HG03097 (cell line): ENCODE data around the gene SLC22A15.
"Not testable (repeated sequence)": the region's sequence is repeated elsewhere in the genome, so short reads cannot be mapped to it uniquely, and the experiment has no call there.

Experiments used
- ATAC-seq: cut with Tn5 transposase; IDR thresholded peaks from one replicate; pipeline ENCODE4 v1.9.1; 2021; ENCODE audit not compliant: unreplicated experiment, low FRiP score

Gene SLC22A15

DNA sequence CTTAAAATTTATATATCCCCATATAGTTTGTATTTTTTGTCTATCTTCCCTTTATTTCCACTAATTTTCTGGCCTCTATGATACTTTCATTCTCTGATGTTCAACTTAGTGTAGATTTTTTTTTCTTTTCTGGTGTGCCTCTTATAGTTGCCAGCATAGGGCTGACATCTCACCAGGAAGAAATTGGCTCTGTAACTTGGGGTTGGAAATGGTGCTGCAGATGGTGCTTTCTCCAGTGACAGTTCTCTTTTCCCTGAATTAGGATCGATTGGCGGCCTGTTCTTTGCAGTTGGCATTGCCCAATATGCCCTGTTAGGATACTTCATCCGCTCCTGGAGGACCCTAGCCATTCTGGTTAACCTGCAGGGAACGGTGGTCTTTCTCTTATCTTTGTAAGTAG, 50.3 kb downstream of the SLC22A15 start:
- no peak for ATAC-seq

DNA sequence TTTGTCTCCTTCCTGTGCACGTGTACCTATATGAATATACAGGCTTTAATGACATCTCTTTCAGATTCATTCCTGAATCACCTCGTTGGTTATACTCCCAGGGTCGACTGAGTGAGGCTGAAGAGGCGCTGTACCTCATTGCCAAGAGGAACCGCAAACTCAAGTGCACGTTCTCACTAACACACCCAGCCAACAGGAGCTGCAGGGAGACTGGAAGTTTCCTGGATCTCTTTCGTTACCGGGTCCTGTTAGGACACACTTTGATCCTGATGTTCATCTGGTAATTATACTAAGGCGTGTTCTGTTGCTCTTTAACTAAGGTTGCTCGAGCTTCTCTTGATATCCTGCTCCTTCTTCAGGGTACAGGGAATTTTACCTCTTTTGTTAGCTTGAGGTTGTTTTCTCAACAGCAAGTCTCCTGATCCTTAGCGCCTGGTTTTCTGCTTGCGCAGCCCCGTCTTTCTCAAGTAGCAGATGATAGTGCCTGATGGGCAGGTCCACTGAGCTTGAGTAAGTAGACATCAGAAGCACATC, 55.1 kb downstream of the SLC22A15 start:
- no peak for ATAC-seq

DNA sequence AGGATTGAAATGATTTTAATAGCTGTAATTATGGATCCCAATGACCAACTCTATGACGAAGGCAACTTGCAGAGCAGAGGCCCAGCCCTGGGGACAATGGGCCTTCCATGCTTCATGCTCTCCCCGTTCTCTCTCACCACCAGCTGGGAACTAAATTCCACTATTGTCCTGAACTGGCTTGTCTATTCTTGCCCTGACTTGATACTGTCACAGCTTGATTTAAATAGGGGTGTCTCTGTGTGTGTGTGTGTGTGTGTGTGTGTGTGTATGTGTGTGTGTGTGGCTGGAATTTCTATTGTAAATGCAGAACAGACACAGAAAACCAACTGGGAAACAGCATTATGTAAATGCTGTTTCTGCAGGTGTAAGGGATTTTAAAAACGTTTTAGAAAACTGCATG, 57.0 kb downstream of the SLC22A15 start:
- ATAC-seq, result no peak

DNA sequence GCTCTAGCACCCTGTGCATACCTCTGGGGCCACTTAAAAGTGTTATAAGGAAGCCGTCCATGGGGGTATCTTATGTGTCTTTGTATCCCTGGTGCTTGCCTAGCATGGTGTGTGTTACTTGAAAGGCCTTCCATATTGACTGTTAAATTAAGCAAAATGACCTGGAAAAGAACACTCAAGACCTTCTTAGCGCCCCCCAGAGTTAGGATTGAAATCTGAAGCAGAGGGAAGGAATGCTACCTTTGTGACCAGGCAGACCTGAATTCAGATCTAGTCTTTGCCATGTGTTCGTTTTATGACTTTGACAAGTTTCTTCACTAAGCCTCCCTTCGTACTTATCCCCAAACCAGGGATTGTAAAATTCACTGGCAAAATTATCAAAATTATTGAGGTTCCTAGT, 59.9 kb downstream of the SLC22A15 start:
- ATAC-seq, result no peak

DNA sequence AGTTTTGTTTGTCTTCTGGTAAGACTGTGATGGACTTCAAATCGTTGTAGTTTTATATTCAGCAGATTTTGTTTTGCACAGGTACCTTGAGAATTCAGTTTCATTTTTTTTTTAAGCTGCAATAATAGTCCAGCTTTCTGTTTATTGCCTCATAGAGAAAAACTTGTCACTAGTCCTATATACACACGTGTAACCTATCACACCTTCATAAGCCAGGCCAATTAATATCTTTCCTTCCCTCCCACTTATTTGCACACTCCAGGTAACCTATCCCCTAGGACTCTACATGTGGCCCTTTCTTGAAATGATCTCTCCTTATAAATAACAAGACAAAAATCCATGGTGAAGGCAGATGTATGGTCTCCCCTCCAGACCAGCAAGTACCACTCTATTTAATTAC, 62.4 kb downstream of the SLC22A15 start:
- ATAC-seq, result no peak

DNA sequence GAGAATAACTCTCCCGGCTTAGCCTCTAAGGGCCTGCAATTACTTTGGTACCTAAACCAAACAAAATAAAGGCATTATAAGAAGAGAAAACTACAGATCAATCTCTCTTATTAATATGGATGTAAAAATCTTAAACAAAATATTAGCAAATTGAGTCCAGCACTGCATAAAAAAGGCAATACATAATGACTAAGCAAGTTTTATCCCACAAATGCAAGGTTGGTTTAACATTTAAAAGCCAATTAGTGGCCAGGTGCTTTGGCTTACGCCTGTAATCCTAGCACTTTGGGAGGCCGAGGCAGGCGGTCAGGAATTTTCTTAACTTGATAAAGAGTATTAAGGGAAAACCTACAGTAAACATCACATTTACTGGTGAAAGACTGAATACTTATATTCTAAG, 67.8 kb downstream of the SLC22A15 start:
- ATAC-seq, result no peak

DNA sequence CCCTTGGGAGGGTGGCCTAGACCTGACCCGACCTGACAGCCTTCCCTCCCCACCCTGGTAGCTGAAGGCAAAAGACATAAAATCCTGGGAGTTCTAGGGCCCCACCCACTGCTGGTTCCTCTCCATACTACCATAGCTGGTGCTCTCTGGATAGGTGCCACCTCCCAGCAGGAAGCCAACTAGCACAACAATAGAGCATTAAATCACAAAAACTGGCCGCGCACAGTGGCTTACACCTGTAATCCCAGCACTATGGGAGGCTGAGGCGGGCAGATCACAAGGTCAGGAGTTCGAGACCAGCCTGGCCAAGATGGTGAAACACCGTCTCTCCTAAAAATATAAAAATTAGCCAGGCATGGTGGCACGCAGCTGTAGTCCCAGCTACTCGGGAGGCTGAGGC, 70.6 kb downstream of the SLC22A15 start:
- not testable (repeated sequence) for ATAC-seq

DNA sequence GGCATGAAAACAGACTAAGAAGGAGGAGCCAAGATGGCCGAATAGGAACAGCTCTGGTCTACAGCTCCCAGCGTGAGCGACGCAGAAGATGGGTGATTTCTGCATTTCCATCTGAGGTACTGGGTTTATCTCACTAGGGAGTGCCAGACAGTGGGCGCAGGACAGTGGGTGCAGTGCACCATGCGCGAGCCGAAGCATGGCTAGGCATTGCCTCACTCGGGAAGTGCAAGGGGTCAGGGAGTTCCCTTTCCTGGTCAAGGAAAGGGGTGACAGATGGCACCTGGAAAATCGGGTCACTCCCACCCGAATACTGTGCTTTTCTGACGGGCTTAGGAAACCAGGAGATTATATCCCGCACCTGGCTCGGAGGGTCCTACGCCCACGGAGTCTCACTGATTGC, 75.6 kb downstream of the SLC22A15 start:
- ATAC-seq, result not testable (repeated sequence)

DNA sequence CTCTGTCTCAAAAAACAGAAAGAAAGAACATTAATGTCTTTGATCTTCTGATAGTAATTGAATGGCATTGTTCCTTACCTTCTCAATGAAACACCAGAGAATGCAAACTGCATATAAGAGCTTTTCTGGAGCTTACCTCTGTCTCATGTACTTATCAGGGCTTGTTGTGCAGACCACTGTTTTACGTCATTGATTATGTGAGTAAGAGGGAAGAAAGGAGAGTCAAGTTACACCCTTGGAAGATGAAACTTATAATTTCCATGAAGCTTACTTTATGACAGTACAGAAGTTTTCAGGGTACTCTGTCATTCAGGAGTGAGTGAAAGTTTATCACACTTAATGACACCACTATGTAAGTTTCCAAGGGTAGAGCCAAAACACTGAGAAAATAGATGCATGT, 85.9 kb downstream of the SLC22A15 start:
- no peak for ATAC-seq

DNA sequence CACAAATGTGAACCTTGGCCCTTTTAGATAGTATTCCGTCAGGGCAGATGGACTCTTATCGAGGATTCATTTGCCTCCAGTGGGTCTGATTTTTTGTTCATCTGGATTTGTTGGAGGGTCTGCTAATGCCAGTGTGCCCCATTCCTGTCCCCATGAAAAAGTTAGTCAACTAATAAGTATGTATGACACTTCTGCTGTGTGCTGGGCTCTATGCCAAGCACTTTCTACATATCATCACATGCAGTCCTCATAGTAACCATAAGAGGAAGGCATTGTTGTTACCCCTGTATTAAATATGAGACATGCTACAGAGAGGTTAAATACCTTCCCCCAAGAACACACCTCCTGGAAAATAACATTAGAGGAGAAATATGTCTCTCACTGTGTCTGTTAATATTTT, 88.3 kb downstream of the SLC22A15 start:
- ATAC-seq, result no peak

DNA sequence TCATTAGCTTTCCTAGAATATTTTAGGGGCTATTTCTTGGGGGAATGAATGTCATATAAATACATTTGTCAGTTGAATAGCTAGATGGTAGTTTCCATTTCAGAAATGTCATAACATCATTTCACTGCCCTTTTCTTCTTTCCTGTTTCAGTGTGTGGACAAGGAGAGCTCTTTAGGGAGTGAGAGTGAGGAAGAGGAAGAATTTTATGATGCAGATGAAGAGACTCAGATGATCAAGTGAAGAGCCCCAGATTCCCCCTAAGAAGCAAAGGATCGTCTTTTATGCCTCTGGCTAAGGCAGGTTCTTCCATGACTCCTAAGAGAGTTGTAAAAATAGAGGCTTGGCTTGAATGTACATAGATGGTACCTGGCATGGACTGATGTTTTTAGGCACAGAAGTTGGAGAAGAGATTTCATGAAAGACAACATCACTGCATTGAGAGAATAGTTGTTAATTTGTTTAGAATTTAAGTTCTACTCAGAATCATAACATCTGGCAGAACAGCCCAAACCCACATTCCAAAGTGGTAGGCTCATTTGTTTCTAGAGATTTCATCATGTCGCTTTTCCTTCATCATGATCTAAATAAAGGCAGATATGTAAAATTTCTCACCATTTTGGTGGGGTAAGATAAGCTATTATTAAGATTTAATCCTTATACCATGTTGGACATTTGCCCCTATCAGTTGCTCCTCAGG, 90.7 kb downstream of the SLC22A15 start:
- ATAC-seq, result no peak

DNA sequence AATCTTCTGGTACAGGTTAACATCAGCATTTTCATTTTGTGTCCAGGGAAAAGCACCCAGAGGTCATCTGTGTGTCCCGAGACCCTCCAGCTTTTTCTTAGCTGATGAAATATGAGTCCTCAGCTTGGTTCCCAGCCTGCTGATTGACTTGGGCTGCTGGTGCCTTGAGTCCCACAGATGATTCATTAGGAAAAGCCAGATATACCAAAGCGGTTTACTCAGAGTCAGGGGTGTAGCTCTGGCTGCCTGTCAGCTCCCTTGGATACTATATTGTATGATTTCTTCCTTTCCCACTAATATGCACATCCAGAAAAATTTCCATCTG, 91.2 kb downstream of the SLC22A15 start:
- no peak for ATAC-seq

DNA sequence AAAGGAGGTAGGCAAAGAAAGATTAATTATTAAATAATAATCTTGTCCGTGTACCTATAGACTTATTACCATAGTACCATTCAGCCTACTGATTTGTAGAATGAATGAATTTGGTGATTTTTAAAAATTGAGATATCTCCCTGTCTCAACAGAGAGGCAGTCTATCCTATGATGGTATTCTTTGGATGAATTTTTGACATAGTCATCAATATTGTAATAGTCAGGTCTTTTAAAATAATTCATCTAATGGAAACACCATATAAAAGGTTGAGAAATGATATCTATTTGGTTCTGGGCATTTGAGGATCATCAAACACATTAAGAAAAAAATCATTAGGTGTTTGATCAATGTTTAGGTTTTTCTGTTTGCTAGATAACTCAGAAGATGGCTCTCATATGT, 99.3 kb downstream of the SLC22A15 start:
- ATAC-seq, result no peak

DNA sequence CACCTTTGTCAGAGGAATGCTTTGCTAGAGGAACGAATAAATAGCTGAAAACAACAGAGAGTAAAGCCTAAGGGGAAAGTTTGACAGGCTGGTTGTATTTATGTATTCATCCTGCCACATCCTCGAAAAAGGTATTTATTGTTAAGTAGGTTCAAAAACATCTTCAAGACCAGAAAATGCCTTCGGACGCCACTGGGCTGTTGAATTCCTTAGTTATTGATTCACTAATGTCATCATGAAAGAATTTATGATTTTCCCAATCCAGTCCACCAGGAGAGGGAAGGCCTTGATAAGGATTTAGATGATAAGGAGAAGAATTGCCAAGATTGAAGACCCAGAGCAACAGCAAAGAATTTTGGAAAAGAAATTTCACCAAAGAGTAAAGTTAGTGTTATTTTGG, 99.7 kb downstream of the SLC22A15 start:
- no peak for ATAC-seq

DNA sequence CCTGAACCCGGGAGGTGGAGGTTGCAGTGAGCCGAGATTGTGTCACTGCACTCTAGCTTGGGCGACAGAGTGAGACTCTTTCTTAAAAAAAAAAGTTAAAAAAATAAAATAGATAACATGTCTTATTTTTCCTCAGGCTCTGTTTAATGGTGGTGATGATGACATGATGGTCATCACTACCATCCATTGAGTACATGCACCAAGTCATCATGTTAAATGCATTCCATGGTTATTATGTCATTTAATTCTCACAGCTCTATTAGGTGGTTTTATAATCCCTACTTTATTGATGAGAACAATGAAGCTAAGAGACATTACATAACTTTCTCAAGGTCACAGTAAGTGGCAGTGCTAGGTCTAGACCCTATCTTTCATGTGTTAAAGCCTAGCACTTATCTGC, 100.5 kb downstream of the SLC22A15 start:
- no peak for ATAC-seq

DNA sequence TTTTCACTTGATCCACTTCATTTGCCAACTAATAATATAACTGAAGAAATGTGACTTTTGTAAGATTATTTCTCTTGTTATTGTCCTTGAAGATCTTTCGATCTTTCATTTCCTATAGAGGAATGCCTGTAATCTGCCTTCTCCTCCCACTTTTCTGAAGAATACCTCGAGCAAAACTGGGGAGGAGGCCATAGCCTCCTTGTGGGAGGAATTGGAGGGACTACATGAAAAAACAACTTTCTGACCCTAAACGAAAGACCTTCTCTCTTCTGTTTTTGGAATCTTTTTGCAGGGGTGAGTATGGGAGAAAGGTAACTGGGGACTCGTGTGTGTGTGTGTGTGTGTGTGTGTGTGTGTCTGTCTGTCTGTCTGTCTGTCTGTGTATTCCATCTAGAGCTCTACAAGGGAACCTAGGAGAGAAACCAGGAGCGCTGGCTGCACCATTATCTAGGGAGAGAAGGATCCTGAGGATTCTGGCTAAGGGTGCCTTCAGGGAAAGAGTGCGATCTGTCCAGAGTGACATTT, 102.4 kb downstream of the SLC22A15 start:
- ATAC-seq, result no peak

DNA sequence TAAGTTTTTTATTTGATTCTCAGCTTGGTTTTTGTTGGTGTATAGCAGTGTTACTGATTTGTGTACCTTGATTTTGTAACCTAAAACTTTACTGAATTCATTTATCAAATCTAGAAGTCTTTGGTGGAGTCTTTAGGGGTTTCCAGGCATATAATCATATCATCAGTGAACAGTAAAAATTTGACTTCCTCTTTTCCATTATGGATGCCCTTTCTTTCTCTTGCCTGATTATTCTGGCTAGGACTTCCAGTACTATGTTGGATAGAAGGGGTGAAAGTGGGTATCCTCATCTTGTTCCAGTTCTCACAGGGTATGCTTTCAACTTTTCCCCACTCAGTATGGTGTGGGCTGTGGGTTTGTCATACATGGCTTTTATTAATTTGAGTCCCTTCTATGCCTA, 111.3 kb downstream of the SLC22A15 start:
- ATAC-seq, result no peak

DNA sequence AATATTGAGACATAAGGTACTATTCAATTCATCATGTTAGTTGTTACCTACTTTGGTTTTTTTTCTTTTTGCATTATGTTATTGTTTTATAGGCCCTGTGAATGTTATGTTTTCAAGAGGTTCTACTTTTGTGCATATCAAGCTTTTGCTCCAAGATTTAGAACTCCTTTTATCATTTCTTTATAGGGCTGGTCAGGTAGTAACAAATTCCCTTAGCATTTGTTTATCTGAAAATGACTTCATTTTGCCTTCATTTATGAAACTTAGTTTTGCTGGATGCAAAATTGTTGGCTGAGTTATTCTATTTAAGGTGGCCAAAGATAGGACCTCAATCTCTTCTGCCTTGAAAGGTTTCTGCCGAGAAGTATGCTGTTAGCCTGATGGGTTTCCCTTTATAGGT, 113.6 kb downstream of the SLC22A15 start:
- no peak for ATAC-seq

DNA sequence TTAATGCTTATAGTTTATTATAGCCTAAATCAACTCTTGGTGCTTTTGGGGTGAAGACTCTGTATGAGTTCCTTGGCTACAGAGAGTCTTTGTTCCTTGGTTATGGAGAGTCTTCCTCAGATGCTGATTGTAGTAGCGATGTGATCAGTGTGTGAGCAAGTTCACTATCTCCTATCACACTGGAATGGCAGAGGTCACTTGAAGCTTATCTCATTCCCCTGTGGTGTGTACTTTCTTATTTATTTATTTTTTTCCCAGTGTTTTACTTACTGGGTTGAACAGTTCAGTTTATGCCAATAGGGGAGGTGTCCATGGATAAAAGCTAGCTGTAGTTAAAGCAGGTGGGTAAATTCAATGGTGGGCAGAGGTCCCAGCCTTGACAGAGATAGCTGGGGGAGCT, 114.8 kb downstream of the SLC22A15 start:
- ATAC-seq, result no peak

DNA sequence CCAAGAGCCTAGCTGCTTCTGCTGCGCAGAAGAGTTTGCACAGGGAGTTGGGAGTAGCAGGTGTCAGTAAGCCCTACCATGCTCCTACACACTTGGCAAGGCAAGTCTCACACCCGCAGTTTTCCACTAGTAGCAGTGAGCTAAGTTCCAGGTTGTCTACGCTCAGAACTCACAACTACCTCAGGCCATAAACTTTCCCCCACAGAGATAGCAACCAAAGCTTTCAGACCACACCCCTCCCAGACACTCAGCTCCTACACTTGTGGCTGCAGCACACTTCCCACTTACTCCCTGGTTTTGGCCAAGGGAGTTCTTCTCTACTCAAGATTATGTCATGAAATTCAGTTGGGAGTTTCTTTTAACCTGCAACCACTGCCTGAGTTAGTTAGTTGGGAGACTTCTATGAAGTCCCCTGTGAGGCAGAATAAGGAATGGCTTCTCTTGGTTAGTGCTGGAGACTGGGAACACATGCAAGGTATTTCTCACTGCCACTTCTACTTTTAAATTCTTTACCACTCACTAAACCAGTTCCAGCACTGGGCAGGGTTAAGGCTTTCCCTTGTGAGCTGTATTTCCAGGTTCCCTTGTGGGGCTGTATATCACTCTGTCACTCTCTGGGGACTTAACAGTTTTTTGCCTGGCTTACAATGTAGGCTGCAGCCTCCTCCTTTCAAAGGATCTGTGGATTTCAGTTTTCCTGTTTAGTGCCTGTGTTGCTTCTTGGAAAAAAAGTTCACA, 116.6 kb downstream of the SLC22A15 start:
- no peak for ATAC-seq

DNA sequence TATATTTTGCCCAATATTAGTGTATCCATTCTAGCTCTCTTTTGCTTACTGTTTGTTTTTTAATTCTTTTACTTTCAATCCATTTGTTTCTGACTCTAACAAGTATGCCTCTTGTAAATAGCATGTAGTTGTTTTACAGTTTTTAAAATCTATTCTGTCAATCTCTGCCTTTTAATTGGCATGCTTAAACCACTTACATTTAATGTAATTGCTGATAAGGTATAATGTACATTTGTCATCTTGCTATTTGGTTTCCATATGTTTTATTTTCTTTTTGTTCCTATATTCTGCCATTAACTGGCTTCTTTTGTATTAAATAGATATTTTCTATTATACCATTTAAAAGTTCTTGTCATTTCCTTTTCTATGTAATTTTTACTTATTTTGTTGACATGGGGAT, 118.7 kb downstream of the SLC22A15 start:
- ATAC-seq, result no peak

DNA sequence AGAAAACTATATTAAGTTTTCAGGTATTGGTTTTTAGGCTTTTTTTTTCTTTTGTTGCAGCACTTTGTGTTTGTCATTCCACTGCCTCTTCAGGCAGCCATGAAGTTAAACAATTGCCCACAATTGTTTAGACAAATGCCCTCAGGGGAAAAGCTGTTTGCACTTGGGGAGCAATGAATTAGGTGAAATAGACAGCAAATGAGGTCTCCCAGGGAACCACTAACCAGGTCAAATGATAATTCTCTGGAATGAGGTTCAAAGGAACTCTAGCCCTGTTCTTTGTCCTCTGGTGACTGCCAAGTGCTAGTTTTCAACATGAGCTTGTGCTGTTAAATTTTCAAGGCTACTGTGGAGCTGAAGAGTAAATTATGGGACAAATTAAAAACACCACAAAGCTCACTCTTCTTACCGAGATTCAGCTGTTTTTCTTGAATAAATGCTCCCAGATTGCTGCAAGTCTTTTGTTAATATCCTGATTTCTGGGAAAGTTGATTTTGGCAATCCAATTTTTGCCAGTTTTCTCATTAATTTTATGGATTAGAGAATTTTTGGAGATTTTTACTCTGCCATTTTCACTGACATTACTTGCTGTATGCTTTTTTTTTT, 119.8 kb downstream of the SLC22A15 start:
- ATAC-seq, result no peak
